GM19239 (cell line): Measurements from ENCODE around the gene GAGE12D.
"Not testable (repeated sequence)": the region's sequence is repeated elsewhere in the genome, so short reads cannot be mapped to it uniquely, and the experiment has no call there.

ENCODE experiments used
- DNase-seq: peaks from one replicate; pipeline ENCODE4 v3.0.0; 2011; ENCODE audit warnings: low spot score; ENCODE audit not compliant: insufficient read length
- FAIRE-seq: peaks from 2 replicates; lab custom pipeline; 2011; peaks lifted over from hg19 to GRCh38; lab: Jason Lieb, UNC

GAGE12D gene, protein sequence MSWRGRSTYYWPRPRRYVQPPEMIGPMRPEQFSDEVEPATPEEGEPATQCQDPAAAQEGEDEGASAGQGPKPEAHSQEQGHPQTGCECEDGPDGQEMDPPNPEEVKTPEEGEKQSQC

GRCh38 chrX:49541433-49541832, at the start of gene GAGE12D:
Gene GAGE12D, plus strand, starts transcription at chrX:49541733. Its CDS starts 1,155 bp downstream, at chrX:49542888.
- DNase-seq, FAIRE-seq: not testable (repeated sequence)

GRCh38 chrX:49531877-49532276, 9.7 kb upstream of the GAGE12D start, which contains the start of gene GAGE12C:
Gene GAGE12C, plus strand, starts transcription at chrX:49532177. Its CDS starts 1,155 bp downstream, at chrX:49533332.
- FAIRE-seq, DNase-seq: not testable (repeated sequence)

GRCh38 chrX:49550989-49551388, 9.5 kb downstream of the GAGE12D start, which contains the start of gene GAGE12E:
Gene GAGE12E, plus strand, starts transcription at chrX:49551289. Its CDS starts 1,155 bp downstream, at chrX:49552444.
- not testable (repeated sequence) for FAIRE-seq

DNA sequence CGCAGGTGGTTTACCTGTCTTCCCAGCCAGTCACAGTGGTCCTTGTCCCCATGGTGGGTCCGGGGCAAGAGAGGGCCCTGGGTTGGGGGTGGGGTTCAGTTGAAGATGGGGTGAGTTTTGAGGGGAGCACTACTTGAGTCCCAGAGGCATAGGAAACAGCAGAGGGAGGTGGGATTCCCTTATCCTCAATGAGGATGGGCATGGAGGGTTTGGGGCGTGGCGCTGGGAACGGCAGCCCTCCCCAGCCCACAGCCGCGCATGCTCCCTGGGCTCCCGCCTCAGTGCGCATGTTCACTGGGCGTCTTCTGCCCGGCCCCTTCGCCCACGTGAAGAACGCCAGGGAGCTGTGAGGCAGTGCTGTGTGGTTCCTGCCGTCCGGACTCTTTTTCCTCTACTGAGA, 19.0 kb downstream of the GAGE12D start, which contains the start of gene GAGE12F:
Gene GAGE12F (plus strand): TSS at position 301 of the 400 bp plus-strand sequence. CDS start 1,155 bp downstream, outside the sequence.
- FAIRE-seq, DNase-seq: not testable (repeated sequence)

More at GRCh38 chrX:49550989-49551388, 9.5 kb downstream of the GAGE12D start, which contains the start of gene GAGE12E:
- DNase-seq, result not testable (repeated sequence)

GRCh38 chrX:49568728-49569127, 27.2 kb downstream of the GAGE12D start:
- FAIRE-seq, DNase-seq: not testable (repeated sequence)

- not testable (repeated sequence) for DNase-seq, FAIRE-seq
These were observed 27.6 kb downstream of the GAGE12D start for GRCh38 chrX:49569152-49569551.

GRCh38 chrX:49570100-49570499, 28.6 kb downstream of the GAGE12D start, which contains the start of gene GAGE12G:
Gene GAGE12G, plus strand, starts transcription at chrX:49570400. Its CDS starts 1,155 bp downstream, at chrX:49571555.
- not testable (repeated sequence) for DNase-seq, FAIRE-seq

GRCh38 chrX:49579649-49580048, 38.1 kb downstream of the GAGE12D start, which contains the start of gene GAGE12H:
Gene GAGE12H, plus strand, starts transcription at chrX:49579949. Its CDS starts 1,155 bp downstream, at chrX:49581104.
- DNase-seq, FAIRE-seq: not testable (repeated sequence)

- not testable (repeated sequence) for DNase-seq, FAIRE-seq
These were observed 47.7 kb downstream of the GAGE12D start, which contains the start of gene GAGE2A for GRCh38 chrX:49589196-49589595. Gene GAGE2A, plus strand, starts transcription at chrX:49589496. Its CDS starts 1,155 bp downstream, at chrX:49590651.

- FAIRE-seq, DNase-seq: not testable (repeated sequence)
These were observed 48.4 kb downstream of the GAGE12D start for GRCh38 chrX:49589769-49590478.

GRCh38 chrX:49590488-49590887, 49.0 kb downstream of the GAGE12D start:
- DNase-seq, FAIRE-seq: not testable (repeated sequence)
